ENCODE data around the gene BIVM. TPM values are rescaled to one million over a fixed set of nuclear protein-coding genes. Genes with fewer than 3 reads are reported as not detected.

The BIVM gene
- total and polyA plus RNA-seq, 2 donors (not counting 3 experiments of a cell fraction or from before 2014, with no cell fraction given): 7.7 to 20.3 TPM

DNA sequence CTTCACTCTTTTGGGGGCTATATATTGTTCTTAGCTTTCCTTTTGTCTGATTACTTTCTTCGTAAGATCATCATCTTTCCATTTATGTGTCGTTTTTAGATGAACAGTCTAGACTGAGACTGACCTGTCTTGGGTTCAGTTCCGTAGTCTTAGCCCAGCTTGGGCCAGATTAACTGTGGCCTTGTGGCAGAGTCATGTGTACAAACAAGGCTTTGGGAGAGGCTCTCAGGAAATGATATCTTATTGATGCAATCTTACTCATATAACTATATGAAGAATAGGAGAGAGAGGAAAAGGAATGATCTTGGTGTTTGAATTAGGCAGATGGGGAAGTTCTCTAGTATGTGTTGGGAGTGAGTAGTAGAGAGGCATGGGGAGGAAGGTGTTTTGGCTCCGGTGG, 40.1 kb downstream of the BIVM start:
- FAIRE-seq: no peak
- intact Hi-C loops (cut with micrococcal nuclease): no loop called here
- H3K27me3 ChIP-seq (ENCODE audit: control insufficient read depth in 2 of 2, insufficient read depth in 2 of 2, low read length in 2 of 2): no peaks in the 10 kb centered on the region
- dilution Hi-C loops (cut with MboI; ENCODE audit: extremely low pct_ligation_motif_present, low sequenced_read_pairs): no loop called here
- no peak overlapping the region for H3K4me3 ChIP-seq (replicated peaks in 1 of 3; ENCODE audit: insufficient read depth in 1 of 3, low read depth in 1 of 3, low read length in 3 of 3)
- no peak overlapping the region for H3K9ac ChIP-seq (replicated peaks; ENCODE audit: extremely low read depth, insufficient read depth, low read length)
- no peaks in the 10 kb centered on the region for H3K9me3 ChIP-seq (replicated peaks; ENCODE audit: control insufficient read depth, insufficient read depth, low read length)
- H3K4me1 ChIP-seq (ENCODE audit: control insufficient read depth, extremely low read depth, insufficient read depth, low read length): no peaks in the 10 kb centered on the region
- no peaks in the 10 kb centered on the region for H4K20me1 ChIP-seq (replicated peaks; ENCODE audit: control insufficient read depth, extremely low read depth, insufficient read depth, low read length)
- H3K4me2 ChIP-seq (ENCODE audit: insufficient read depth, low read length): no peak overlapping the region
- no peak overlapping the region for H2AFZ ChIP-seq (ENCODE audit: low read depth, low read length)
- no peaks in the 10 kb centered on the region for H3K9me1 ChIP-seq (replicated peaks; ENCODE audit: control insufficient read depth, extremely low read depth, insufficient read depth, low read length)
- no peaks in the 10 kb centered on the region for H3K79me2 ChIP-seq (ENCODE audit: control insufficient read depth, insufficient read depth, low read length)
- BruUV-seq (replicated peaks): no TSS peak
- H3K27ac ChIP-seq (ENCODE audit: insufficient read depth, low read depth, low read length): no peak overlapping the region
- ChIA-PET POLR2A (no interaction called here), CTCF (no interaction called here)
- no peak for DNase-seq (ENCODE audit: low read depth, low spot score)
- no peak for TF ChIP-seq MYC (IDR thresholded peaks at IDR 0.05; ENCODE audit: low read depth, low read length)
- H3K36me3 ChIP-seq (ENCODE audit: control insufficient read depth in 2 of 2, extremely low read depth in 1 of 2, insufficient read depth in 2 of 2, low read length in 2 of 2): peaks cover 0 to 2% of the 10 kb centered on the region in 2 experiments

DNA sequence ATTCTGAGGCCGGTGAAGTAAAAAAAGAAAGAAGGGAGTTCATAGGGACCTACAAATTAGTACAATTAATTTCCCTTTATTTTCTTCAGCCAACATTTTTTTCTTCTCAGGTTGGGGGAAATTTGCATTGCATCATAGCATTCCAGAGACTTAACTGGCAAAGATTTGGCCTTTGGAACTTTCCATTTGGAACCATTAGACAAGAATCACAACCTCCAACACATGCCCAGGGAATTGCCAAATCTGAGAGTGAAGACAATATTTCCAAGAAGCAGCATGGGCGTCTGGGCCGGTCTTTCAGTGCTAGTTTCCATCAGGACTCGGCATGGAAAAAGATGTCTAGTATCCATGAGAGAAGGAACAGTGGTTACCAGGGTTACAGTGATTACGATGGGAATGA, 40.5 kb downstream of the BIVM start:
- no peak overlapping the region for H2AFZ ChIP-seq (ENCODE audit: low read depth, low read length)
- FAIRE-seq (no peak), DNase-seq (ENCODE audit: low read depth, low spot score) (no peak)
- no peaks in the 10 kb centered on the region for H3K9me3 ChIP-seq (replicated peaks; ENCODE audit: control insufficient read depth, insufficient read depth, low read length)
- H3K79me2 ChIP-seq (ENCODE audit: control insufficient read depth, insufficient read depth, low read length): no peaks in the 10 kb centered on the region
- dilution Hi-C loops (cut with MboI; ENCODE audit: extremely low pct_ligation_motif_present, low sequenced_read_pairs) (no loop called here), intact Hi-C loops (cut with micrococcal nuclease) (no loop called here)
- H3K36me3 ChIP-seq (ENCODE audit: control insufficient read depth in 2 of 2, extremely low read depth in 1 of 2, insufficient read depth in 2 of 2, low read length in 2 of 2): no peaks in the 10 kb centered on the region
- no peak for TF ChIP-seq EZH2 (IDR thresholded peaks at IDR 0.05; ENCODE audit: borderline replicate concordance, low read depth, low read length, severe bottlenecking)
- TF ChIP-seq POLR2A (IDR thresholded peaks at IDR 0.05; ENCODE audit: low read depth, low read length): no peak
- no peak for TF ChIP-seq FOS (IDR thresholded peaks at IDR 0.05; ENCODE audit: borderline replicate concordance, insufficient read depth, low read length)
- no peak for TF ChIP-seq JUN (IDR thresholded peaks at IDR 0.05; ENCODE audit: borderline replicate concordance, insufficient read depth, insufficient read length, low read depth)
- no peak for TF ChIP-seq MYC (IDR thresholded peaks at IDR 0.05; ENCODE audit: low read depth, low read length)
- no peak for TF ChIP-seq GATA2 (IDR thresholded peaks at IDR 0.05; ENCODE audit: insufficient read depth, insufficient read length, low read depth, low read length)
- TF ChIP-seq, protein P1, sequence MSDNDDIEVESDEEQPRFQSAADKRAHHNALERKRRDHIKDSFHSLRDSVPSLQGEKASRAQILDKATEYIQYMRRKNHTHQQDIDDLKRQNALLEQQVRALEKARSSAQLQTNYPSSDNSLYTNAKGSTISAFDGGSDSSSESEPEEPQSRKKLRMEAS (IDR thresholded peaks at IDR 0.05; ENCODE audit: insufficient read depth, insufficient read length): no peak
- no peak for TF ChIP-seq POLR2AphosphoS5 (IDR thresholded peaks at IDR 0.05; ENCODE audit: insufficient read depth, low read depth, low read length)
- TF ChIP-seq, protein P2, sequence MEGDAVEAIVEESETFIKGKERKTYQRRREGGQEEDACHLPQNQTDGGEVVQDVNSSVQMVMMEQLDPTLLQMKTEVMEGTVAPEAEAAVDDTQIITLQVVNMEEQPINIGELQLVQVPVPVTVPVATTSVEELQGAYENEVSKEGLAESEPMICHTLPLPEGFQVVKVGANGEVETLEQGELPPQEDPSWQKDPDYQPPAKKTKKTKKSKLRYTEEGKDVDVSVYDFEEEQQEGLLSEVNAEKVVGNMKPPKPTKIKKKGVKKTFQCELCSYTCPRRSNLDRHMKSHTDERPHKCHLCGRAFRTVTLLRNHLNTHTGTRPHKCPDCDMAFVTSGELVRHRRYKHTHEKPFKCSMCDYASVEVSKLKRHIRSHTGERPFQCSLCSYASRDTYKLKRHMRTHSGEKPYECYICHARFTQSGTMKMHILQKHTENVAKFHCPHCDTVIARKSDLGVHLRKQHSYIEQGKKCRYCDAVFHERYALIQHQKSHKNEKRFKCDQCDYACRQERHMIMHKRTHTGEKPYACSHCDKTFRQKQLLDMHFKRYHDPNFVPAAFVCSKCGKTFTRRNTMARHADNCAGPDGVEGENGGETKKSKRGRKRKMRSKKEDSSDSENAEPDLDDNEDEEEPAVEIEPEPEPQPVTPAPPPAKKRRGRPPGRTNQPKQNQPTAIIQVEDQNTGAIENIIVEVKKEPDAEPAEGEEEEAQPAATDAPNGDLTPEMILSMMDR (IDR thresholded peaks at IDR 0.05; ENCODE audit: extremely low read depth in 1 of 2, insufficient read depth in 1 of 2, low read depth in 1 of 2, low read length in 2 of 2): no peak
- no peaks in the 10 kb centered on the region for H3K27me3 ChIP-seq (ENCODE audit: control insufficient read depth in 2 of 2, insufficient read depth in 2 of 2, low read length in 2 of 2)
- ChIA-PET POLR2A (no interaction called here), CTCF (no interaction called here)
- H3K4me2 ChIP-seq (ENCODE audit: insufficient read depth, low read length): no peak overlapping the region
- no peak overlapping the region for H3K4me3 ChIP-seq (replicated peaks in 1 of 3; ENCODE audit: insufficient read depth in 1 of 3, low read depth in 1 of 3, low read length in 3 of 3)
- no TSS peak for BruUV-seq (replicated peaks)
- no peaks in the 10 kb centered on the region for H3K9me1 ChIP-seq (replicated peaks; ENCODE audit: control insufficient read depth, extremely low read depth, insufficient read depth, low read length)
- no peaks in the 10 kb centered on the region for H4K20me1 ChIP-seq (replicated peaks; ENCODE audit: control insufficient read depth, extremely low read depth, insufficient read depth, low read length)
- no peak overlapping the region for H3K27ac ChIP-seq (ENCODE audit: insufficient read depth, low read depth, low read length)
- H3K4me1 ChIP-seq (ENCODE audit: control insufficient read depth, extremely low read depth, insufficient read depth, low read length): no peaks in the 10 kb centered on the region
- H3K9ac ChIP-seq (replicated peaks; ENCODE audit: extremely low read depth, insufficient read depth, low read length): no peak overlapping the region
